HCT116 (cell line): ENCODE data around the gene GRHL3.

Source experiments
- ATF3 ChIP-seq: IDR thresholded peaks from 2 replicates; pipeline ENCODE4 v1.6.1; 2012
- CTCF ChIP-seq, 3 experiments: fragments of 200-600 bp in 1 of 3; sonication (generic) in 1 of 3; IDR thresholded peaks in 2 of 3; conservative IDR thresholded peaks in 1 of 3; 2 replicates each; pipeline ENCODE4 v1.5.1; 2012 to 2017; ENCODE audit warnings: low read depth in 2 of 3, low read length in 2 of 3, antibody characterized with exemption in 1 of 3, borderline replicate concordance in 1 of 3, control low read depth in 1 of 3, mild to moderate bottlenecking in 1 of 3, mixed read lengths in 1 of 3, mixed run types in 1 of 3, moderate library complexity in 1 of 3; ENCODE audit not compliant: insufficient read depth in 1 of 3
- EGR1 ChIP-seq: IDR thresholded peaks from 2 replicates; pipeline ENCODE4 v1.6.1; 2012; ENCODE audit warnings: low read depth
- ELF1 ChIP-seq: IDR thresholded peaks from 2 replicates; pipeline ENCODE4 v1.6.1; 2012; ENCODE audit warnings: low read depth, borderline replicate concordance
- EZH2phosphoT487 ChIP-seq: fragments of 200-600 bp; IDR thresholded peaks from 2 replicates; pipeline ENCODE4 v1.6.1; 2018; ENCODE audit warnings: antibody characterized with exemption, borderline replicate concordance
- FOSL1 ChIP-seq: IDR thresholded peaks from 2 replicates; pipeline ENCODE4 v1.6.1; 2012; ENCODE audit warnings: low read depth
- MAX ChIP-seq: IDR thresholded peaks from 2 replicates; pipeline ENCODE4 v1.6.1; 2012
- POLR2A ChIP-seq: IDR thresholded peaks from 2 replicates; pipeline ENCODE4 v1.7.0; 2011; ENCODE audit warnings: borderline replicate concordance; ENCODE audit not compliant: insufficient read depth, insufficient read length; ENCODE audit errors: extremely low read depth
- RAD21 ChIP-seq: IDR thresholded peaks from 2 replicates; pipeline ENCODE4 v1.6.1; 2012; ENCODE audit warnings: low read depth, mild to moderate bottlenecking
- REST ChIP-seq: IDR thresholded peaks from 2 replicates; pipeline ENCODE4 v1.6.1; 2012; ENCODE audit warnings: low read depth
- SP1 ChIP-seq: IDR thresholded peaks from 2 replicates; pipeline ENCODE4 v1.6.1; 2012; ENCODE audit warnings: low read depth
- YY1 ChIP-seq: IDR thresholded peaks from 2 replicates; pipeline ENCODE4 v1.6.1; 2011; ENCODE audit warnings: low read length, low read depth, moderate library complexity, mild to moderate bottlenecking; ENCODE audit not compliant: insufficient replicate concordance; ENCODE audit errors: extremely low read depth

GRCh38 chr1:24361811-24362210 lies 42.7 kb downstream of the GRHL3 start:
- TF ChIP-seq CTCF (IDR thresholded peaks at IDR 0.05 in 2 of 3, conservative IDR thresholded peaks at IDR 0.05 in 1 of 3; ENCODE audit: borderline replicate concordance in 1 of 3, insufficient read depth in 1 of 3, low read depth in 2 of 3, low read length in 2 of 3) (no peak), ELF1 (no peak), ATF3 (no peak), RAD21 (no peak), POLR2A (no peak), EGR1 (no peak), REST (no peak), FOSL1 (no peak), EZH2phosphoT487 (no peak), SP1 (no peak), YY1 (no peak), MAX (no peak)
